GM12878 (cell line): ENCODE measurements around the gene EPHA1. TPM values are rescaled to one million over a fixed set of nuclear protein-coding genes. Genes with fewer than 3 reads are reported as not detected.

ENCODE experiments used
- EP300 ChIP-seq, 2 experiments: fragments of 150-350 bp in 1 of 2; IDR thresholded peaks; 2 replicates each; pipeline ENCODE4 v1.6.1; 2011 to 2012; ENCODE audit warnings: low read depth in 2 of 2, low read length in 2 of 2, borderline replicate concordance in 1 of 2, improper control_type of control experiment in 1 of 2, inconsistent platforms in 1 of 2; ENCODE audit not compliant: control insufficient read depth in 1 of 2
- GATAD2B ChIP-seq: fragments of 450-650 bp; conservative IDR thresholded peaks from 2 replicates; pipeline ENCODE4 v1.6.1; 2017; ENCODE audit warnings: low read depth, mild to moderate bottlenecking, moderate library complexity
- MTA3 ChIP-seq: IDR thresholded peaks from 2 replicates; pipeline ENCODE4 v1.6.1; 2012; ENCODE audit warnings: low read length, inconsistent platforms, borderline replicate concordance
- RAD51 ChIP-seq: fragments of 450-650 bp; IDR thresholded peaks from 2 replicates; pipeline ENCODE4 v1.6.1; 2016; ENCODE audit warnings: moderate library complexity, mild to moderate bottlenecking, inconsistent platforms
- SIN3A ChIP-seq: IDR thresholded peaks from 2 replicates; pipeline ENCODE4 v1.6.1; 2012; ENCODE audit warnings: low read depth, low read length, improper control_type of control experiment
- ZNF384 ChIP-seq: IDR thresholded peaks from 2 replicates; pipeline ENCODE4 v1.6.1; 2012; ENCODE audit warnings: low read depth, mild to moderate bottlenecking, low read length, improper control_type of control experiment, borderline replicate concordance
- polyA plus RNA-seq, 11 experiments: library from polyadenylated mRNA; depleted of rRNA in 4 of 11; unstranded in 6 of 11; stranded (reverse) in 5 of 11; fragments of >200 nt; fragmentation: Nextera tagmentation in 4 of 11; fragmentation: Illumina TruSeq in 1 of 11; extraction: Ambion mirVana in 4 of 11; extraction: Trizol in 1 of 11; gene quantifications; 1 replicate in 1 of 11; 2 replicates in 10 of 11; pipeline versions ENCODE4 v1.2.1 to v1.2.3, GENCODE V29; 2011 to 2016; ENCODE audit warnings: inconsistent platforms in 2 of 11, missing spikeins in 2 of 11, low read depth in 1 of 11
- total RNA-seq, 4 experiments: library from RNA; depleted of rRNA in 3 of 4; stranded (reverse); fragments of >200 nt in 3 of 4; fragmentation: Illumina TruSeq in 1 of 4; extraction: Trizol in 1 of 4; gene quantifications; 2 replicates each; pipeline versions ENCODE4 v1.2.1 to v1.2.3, GENCODE V29; 2013 to 2021
- TF ChIP-seq, protein P1 (sequence below): fragments of 450-650 bp; formaldehyde crosslinking; IDR thresholded peaks from 2 replicates; pipeline ENCODE4 v1.4.0; 2020; ENCODE audit warnings: mild to moderate bottlenecking, moderate library complexity
- TF ChIP-seq, protein P2 (sequence below): fragments of 450-650 bp; IDR thresholded peaks from 2 replicates; pipeline ENCODE4 v1.6.1; 2017; ENCODE audit warnings: mild to moderate bottlenecking, moderate library complexity
- TF ChIP-seq, protein P3 (sequence below): IDR thresholded peaks from 2 replicates; pipeline ENCODE4 v1.6.1; 2012; ENCODE audit warnings: low read depth, low read length, improper control_type of control experiment
- TF ChIP-seq, protein P4 (sequence below): IDR thresholded peaks from 2 replicates; pipeline ENCODE4 v1.6.1; 2012; ENCODE audit warnings: low read depth, low read length, improper control_type of control experiment

EPHA1 gene
- total and polyA plus RNA-seq, 10 of the 15 experiments (the other 5 are each of a cell fraction or from before 2014, with no cell fraction given) = 0.11 to 0.35 (median 0.24) TPM; not detected in 6

DNA sequence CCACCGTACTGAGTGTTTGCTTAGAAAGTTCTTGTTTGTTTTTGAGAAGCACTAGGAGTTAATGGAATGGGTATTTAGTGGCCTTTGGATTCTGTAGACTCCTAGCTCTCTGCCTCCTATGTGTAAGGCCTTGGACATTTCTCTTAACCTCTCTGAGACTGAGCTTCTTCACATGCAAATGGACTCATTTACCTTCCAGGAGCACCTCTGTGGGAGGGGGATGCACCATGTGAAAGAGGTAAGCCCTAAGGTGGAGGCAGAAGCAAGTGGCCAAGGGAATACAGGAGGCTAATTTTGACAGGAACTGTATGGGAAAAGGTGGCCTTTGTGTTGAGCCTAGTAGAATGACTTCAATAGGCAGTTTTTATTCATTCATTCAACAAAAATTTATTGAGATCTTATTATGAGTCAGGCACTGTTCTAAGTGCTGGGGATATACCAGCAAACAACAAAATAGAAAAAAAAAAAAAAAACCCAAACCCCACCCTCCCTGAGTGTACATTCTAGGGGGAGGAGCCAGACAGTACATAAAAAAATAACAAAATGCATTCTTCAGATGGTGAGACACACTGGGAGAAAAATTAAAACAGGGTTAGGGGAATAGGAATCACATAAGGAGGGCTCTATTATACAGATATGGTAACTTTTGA, 9.2 kb upstream of the EPHA1 start (continued):
- TF ChIP-seq, protein P1, sequence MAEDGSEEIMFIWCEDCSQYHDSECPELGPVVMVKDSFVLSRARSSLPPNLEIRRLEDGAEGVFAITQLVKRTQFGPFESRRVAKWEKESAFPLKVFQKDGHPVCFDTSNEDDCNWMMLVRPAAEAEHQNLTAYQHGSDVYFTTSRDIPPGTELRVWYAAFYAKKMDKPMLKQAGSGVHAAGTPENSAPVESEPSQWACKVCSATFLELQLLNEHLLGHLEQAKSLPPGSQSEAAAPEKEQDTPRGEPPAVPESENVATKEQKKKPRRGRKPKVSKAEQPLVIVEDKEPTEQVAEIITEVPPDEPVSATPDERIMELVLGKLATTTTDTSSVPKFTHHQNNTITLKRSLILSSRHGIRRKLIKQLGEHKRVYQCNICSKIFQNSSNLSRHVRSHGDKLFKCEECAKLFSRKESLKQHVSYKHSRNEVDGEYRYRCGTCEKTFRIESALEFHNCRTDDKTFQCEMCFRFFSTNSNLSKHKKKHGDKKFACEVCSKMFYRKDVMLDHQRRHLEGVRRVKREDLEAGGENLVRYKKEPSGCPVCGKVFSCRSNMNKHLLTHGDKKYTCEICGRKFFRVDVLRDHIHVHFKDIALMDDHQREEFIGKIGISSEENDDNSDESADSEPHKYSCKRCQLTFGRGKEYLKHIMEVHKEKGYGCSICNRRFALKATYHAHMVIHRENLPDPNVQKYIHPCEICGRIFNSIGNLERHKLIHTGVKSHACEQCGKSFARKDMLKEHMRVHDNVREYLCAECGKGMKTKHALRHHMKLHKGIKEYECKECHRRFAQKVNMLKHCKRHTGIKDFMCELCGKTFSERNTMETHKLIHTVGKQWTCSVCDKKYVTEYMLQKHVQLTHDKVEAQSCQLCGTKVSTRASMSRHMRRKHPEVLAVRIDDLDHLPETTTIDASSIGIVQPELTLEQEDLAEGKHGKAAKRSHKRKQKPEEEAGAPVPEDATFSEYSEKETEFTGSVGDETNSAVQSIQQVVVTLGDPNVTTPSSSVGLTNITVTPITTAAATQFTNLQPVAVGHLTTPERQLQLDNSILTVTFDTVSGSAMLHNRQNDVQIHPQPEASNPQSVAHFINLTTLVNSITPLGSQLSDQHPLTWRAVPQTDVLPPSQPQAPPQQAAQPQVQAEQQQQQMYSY (CRISPR knock-in tag) = no peak
- TF ChIP-seq, protein P2, sequence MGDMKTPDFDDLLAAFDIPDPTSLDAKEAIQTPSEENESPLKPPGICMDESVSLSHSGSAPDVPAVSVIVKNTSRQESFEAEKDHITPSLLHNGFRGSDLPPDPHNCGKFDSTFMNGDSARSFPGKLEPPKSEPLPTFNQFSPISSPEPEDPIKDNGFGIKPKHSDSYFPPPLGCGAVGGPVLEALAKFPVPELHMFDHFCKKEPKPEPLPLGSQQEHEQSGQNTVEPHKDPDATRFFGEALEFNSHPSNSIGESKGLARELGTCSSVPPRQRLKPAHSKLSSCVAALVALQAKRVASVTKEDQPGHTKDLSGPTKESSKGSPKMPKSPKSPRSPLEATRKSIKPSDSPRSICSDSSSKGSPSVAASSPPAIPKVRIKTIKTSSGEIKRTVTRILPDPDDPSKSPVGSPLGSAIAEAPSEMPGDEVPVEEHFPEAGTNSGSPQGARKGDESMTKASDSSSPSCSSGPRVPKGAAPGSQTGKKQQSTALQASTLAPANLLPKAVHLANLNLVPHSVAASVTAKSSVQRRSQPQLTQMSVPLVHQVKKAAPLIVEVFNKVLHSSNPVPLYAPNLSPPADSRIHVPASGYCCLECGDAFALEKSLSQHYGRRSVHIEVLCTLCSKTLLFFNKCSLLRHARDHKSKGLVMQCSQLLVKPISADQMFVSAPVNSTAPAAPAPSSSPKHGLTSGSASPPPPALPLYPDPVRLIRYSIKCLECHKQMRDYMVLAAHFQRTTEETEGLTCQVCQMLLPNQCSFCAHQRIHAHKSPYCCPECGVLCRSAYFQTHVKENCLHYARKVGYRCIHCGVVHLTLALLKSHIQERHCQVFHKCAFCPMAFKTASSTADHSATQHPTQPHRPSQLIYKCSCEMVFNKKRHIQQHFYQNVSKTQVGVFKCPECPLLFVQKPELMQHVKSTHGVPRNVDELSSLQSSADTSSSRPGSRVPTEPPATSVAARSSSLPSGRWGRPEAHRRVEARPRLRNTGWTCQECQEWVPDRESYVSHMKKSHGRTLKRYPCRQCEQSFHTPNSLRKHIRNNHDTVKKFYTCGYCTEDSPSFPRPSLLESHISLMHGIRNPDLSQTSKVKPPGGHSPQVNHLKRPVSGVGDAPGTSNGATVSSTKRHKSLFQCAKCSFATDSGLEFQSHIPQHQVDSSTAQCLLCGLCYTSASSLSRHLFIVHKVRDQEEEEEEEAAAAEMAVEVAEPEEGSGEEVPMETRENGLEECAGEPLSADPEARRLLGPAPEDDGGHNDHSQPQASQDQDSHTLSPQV = no peak
- TF ChIP-seq MTA3 (no peak), RAD51 (no peak), GATAD2B (no peak), EP300 (IDR thresholded peaks at IDR 0.05; ENCODE audit: borderline replicate concordance in 1 of 2, control insufficient read depth in 1 of 2, low read depth in 2 of 2, low read length in 2 of 2) (no peak), ZNF384 (no peak), SIN3A (no peak)
- TF ChIP-seq, protein P3, sequence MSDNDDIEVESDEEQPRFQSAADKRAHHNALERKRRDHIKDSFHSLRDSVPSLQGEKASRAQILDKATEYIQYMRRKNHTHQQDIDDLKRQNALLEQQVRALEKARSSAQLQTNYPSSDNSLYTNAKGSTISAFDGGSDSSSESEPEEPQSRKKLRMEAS = no peak
- TF ChIP-seq, protein P4, sequence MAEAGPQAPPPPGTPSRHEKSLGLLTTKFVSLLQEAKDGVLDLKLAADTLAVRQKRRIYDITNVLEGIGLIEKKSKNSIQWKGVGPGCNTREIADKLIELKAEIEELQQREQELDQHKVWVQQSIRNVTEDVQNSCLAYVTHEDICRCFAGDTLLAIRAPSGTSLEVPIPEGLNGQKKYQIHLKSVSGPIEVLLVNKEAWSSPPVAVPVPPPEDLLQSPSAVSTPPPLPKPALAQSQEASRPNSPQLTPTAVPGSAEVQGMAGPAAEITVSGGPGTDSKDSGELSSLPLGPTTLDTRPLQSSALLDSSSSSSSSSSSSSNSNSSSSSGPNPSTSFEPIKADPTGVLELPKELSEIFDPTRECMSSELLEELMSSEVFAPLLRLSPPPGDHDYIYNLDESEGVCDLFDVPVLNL = no peak
